Omental fat pad (tissue), 4 donors: ENCODE data around the gene HNRNPF. TPM values are rescaled to one million over a fixed set of nuclear protein-coding genes. Genes with fewer than 3 reads are reported as not detected.
"Not testable (repeated sequence)": the region's sequence is repeated elsewhere in the genome, so short reads cannot be mapped to it uniquely, and the experiment has no call there.

ENCODE experiments used
- ATAC-seq: fragments of 150-250 bp; one replicate; pipeline ENCODE4 v1.9.1; 2016; ENCODE audit warnings: mild to moderate bottlenecking, moderate library complexity; ENCODE audit not compliant: low FRiP score
- DNase-seq: peaks from one replicate; pipeline ENCODE4 v3.0.0-alpha.2; 2019; ENCODE audit warnings: low spot score
- CTCF ChIP-seq, 3 donors: fragments of 450-650 bp; IDR thresholded peaks; one replicate each; pipeline ENCODE4 v1.5.1; 2016 to 2017; ENCODE audit warnings: antibody characterized with exemption in 3 of 3, mild to moderate bottlenecking in 3 of 3, moderate library complexity in 2 of 3
- small RNA-seq: library from RNA; depleted of rRNA; stranded (forward); fragments of <200 nt; gene quantifications from one replicate; pipeline ENCODE3, GENCODE V24; 2016
- total RNA-seq, 4 donors: library from RNA; depleted of rRNA; stranded (reverse); fragments of >200 nt; gene quantifications; one replicate each; pipeline ENCODE4 v1.1.0, GENCODE V29; 2016

HNRNPF gene
- total RNA-seq, 4 donors from 2014 or later, result 140 to 345 (median 164) TPM

GRCh38 chr10:43339136-43339535, 69.8 kb downstream of the HNRNPF start:
- ATAC-seq (no peak), DNase-seq (no peak)
- no peak for TF ChIP-seq CTCF (IDR thresholded peaks at IDR 0.05)

- TF ChIP-seq CTCF (IDR thresholded peaks at IDR 0.05), result no peak
- DNase-seq, result no peak
Observed at GRCh38 chr10:43338117-43338516, 70.9 kb downstream of the HNRNPF start.

GRCh38 chr10:43337536-43337935, 71.5 kb downstream of the HNRNPF start:
- not testable (repeated sequence) for ATAC-seq

More at GRCh38 chr10:43338117-43338516, 70.9 kb downstream of the HNRNPF start:
- no peak for ATAC-seq

GRCh38 chr10:43336641-43337318, 72.2 kb downstream of the HNRNPF start:
- no peak for TF ChIP-seq CTCF (IDR thresholded peaks at IDR 0.05)
- ATAC-seq (no peak), DNase-seq (no peak)

More at GRCh38 chr10:43337536-43337935, 71.5 kb downstream of the HNRNPF start:
- not testable (repeated sequence) for DNase-seq

GRCh38 chr10:43336061-43336460, 72.9 kb downstream of the HNRNPF start:
- TF ChIP-seq CTCF (IDR thresholded peaks at IDR 0.05), result no peak
- ATAC-seq, result no peak
- no peak for DNase-seq

Small RNA genes within 50 kb of the gene (small RNA-seq; reads per million reads assigned to genes)
- gene RNU6ATAC11P, result not detected
- not detected for gene RNU7-193P
- not detected for gene SNORD3J

Other genes with a start within 250 kb of the HNRNPF start
- 1 to 10 TPM in 2 of 4 donors, under 1 TPM in 2; 0.28 to 2.8 (median 0.92) TPM for gene RASGEF1A, start 142.1 kb downstream of the HNRNPF start, total RNA-seq
- gene FXYD4, start 37.5 kb downstream of the HNRNPF start, total RNA-seq, result not detected
- 1 to 10 TPM; 3.7 to 9.2 (median 6.8) TPM for gene ZNF487, start 27.9 kb upstream of the HNRNPF start, total RNA-seq
- 1 to 10 TPM; 1.3 to 5.3 (median 4.1) TPM for gene ZNF239, start 165.4 kb upstream of the HNRNPF start, total RNA-seq
- 10 to 100 TPM in 1 of 4 donors, 1 to 10 TPM in 3; 2.2 to 13.1 (median 5.8) TPM for gene ZNF485, start 197.3 kb upstream of the HNRNPF start, total RNA-seq
- gene ZNF32, start 239.7 kb upstream of the HNRNPF start, total RNA-seq, result 10 to 100 TPM; 29.7 to 48.1 (median 35.3) TPM